Activated T-cell treated with anti-CD3 and anti-CD28 coated beads for 48 hours (primary cell): ENCODE data around the gene IL26.
A peak's percentile ranks its signal among the peaks of the same experiment; 100 is the strongest.

Experiments used
- DNase-seq: peaks from one replicate; pipeline ENCODE4 v3.0.0-alpha.2; 2020; ENCODE audit warnings: low read depth

IL26 gene

GRCh38 chr12:68225576-68226476 is at the start of gene IL26:
Gene IL26 (minus strand): TSS chr12:68225810. CDS start chr12:68225756, 54 bp downstream.
- no peak for DNase-seq

GRCh38 chr12:68272732-68273131 is 47.1 kb upstream of the IL26 start:
- DNase-seq = no peak

GRCh38 chr12:68271346-68271745 is 45.7 kb upstream of the IL26 start:
- DNase-seq = no peak

- no peak for DNase-seq
Observed at GRCh38 chr12:68270358-68270757, 44.7 kb upstream of the IL26 start.

- DNase-seq = no peak
Observed at GRCh38 chr12:68269779-68270178, 44.2 kb upstream of the IL26 start.

- DNase-seq = no peak
Observed at GRCh38 chr12:68268967-68269366, 43.4 kb upstream of the IL26 start.

- no peak for DNase-seq
Observed at GRCh38 chr12:68267892-68268396, 42.3 kb upstream of the IL26 start.

GRCh38 chr12:68264857-68265256 is 39.2 kb upstream of the IL26 start:
- DNase-seq = no peak

GRCh38 chr12:68264158-68264855 is 38.7 kb upstream of the IL26 start:
- no peak for DNase-seq

- no peak for DNase-seq
Observed at GRCh38 chr12:68263366-68263765, 37.8 kb upstream of the IL26 start.

GRCh38 chr12:68261896-68262295 is 36.3 kb upstream of the IL26 start:
- no peak for DNase-seq

- DNase-seq = no peak
Observed at GRCh38 chr12:68260153-68260552, 34.5 kb upstream of the IL26 start.

- peak; percentile 41 for DNase-seq
Observed at GRCh38 chr12:68259318-68259940, 33.8 kb upstream of the IL26 start.

GRCh38 chr12:68253504-68253903 is 27.9 kb upstream of the IL26 start, which contains the start of gene IL22:
Gene IL22 (minus strand): TSS chr12:68253604. CDS start chr12:68253448, 156 bp downstream.
- DNase-seq = no peak

- DNase-seq = no peak
Observed at GRCh38 chr12:68252077-68252476, 26.5 kb upstream of the IL26 start.

- DNase-seq = no peak
Observed at GRCh38 chr12:68250454-68250853, 24.8 kb upstream of the IL26 start.

- no peak for DNase-seq
Observed at GRCh38 chr12:68247785-68248184, 22.2 kb upstream of the IL26 start.

- no peak for DNase-seq
Observed at GRCh38 chr12:68246350-68246749, 20.7 kb upstream of the IL26 start.

- no peak for DNase-seq
Observed at GRCh38 chr12:68245180-68246021, 19.8 kb upstream of the IL26 start.

GRCh38 chr12:68242777-68243176 is 17.2 kb upstream of the IL26 start:
- no peak for DNase-seq

- DNase-seq = peak; percentile 25
Observed at GRCh38 chr12:68240975-68241374, 15.4 kb upstream of the IL26 start.

GRCh38 chr12:68240079-68240478 is 14.5 kb upstream of the IL26 start:
- DNase-seq = no peak
